Adrenal gland (tissue), 12 donors: Measurements from ENCODE around the gene DRAP1. TPM values are rescaled to one million over a fixed set of nuclear protein-coding genes. Genes with fewer than 3 reads are reported as not detected.

Experiments used
- polyA plus RNA-seq, 3 donors: library from polyadenylated mRNA; stranded (reverse); fragments of 200-250 nt in 2 of 3; fragments of 350-450 nt in 1 of 3; fragmentation: Illumina TruSeq in 1 of 3; extraction: RNeasy Lipid Tissue Mini Kit (QIAGEN cat#74804) in 1 of 3; gene quantifications; one replicate each; pipeline ENCODE4 v1.2.3, GENCODE V29; 2013 to 2014
- total RNA-seq, 9 donors: library from RNA; depleted of rRNA in 4 of 9; stranded (reverse); fragments of >200 nt in 4 of 9; fragments of 120-200 nt in 1 of 9; fragmentation: NEBNext Ultra II Directional in 1 of 9; extraction: Animal tissue kit (Norgen Biotek cat#: 25700) in 1 of 9; gene quantifications; one replicate each; pipeline versions ENCODE4 v1.1.0 to v1.2.4, GENCODE V29; 2013 to 2023
- donor health status: healthy with polysubstance abuse.
- donor health status: Bipolar disorder and iron deficiency.
- donor health status: DM: yes; HTN: yes; CAD: no.
- donor health status: DM: no; HTN: no; CAD: no.
- donor health status: DM: no; HTN: no; CAD: no.
- donor health status: DM: yes; HTN: yes; CAD: no.

The DRAP1 gene
- total and polyA plus RNA-seq, 12 donors, result 63.7 to 269 (median 94.9) TPM

Other genes starting within 250 kb of the DRAP1 start
- gene KAT5, start 207.2 kb upstream of the DRAP1 start, total RNA-seq, result 10 to 100 TPM; 55.9 to 89.6 (median 62.8) TPM
- gene KAT5, start 207.2 kb upstream of the DRAP1 start, polyA plus RNA-seq, result 100 to 1,000 TPM in 2 of 3 donors, 10 to 100 TPM in 1; 52.0 to 199 (median 107) TPM
- 100 to 1,000 TPM in 6 of 9 donors, 10 to 100 TPM in 3; 69.7 to 170 (median 112) TPM for gene RNASEH2C, start 198.6 kb upstream of the DRAP1 start, total RNA-seq
- 100 to 1,000 TPM in 1 of 3 donors, 10 to 100 TPM in 2; 13.5 to 109 (median 79.5) TPM for gene RNASEH2C, start 198.6 kb upstream of the DRAP1 start, polyA plus RNA-seq
- gene AP5B1, start 138.4 kb upstream of the DRAP1 start, total RNA-seq, result 10 to 100 TPM in 8 of 9 donors, 1 to 10 TPM in 1; 4.8 to 30.8 (median 17.2) TPM
- gene AP5B1, start 138.4 kb upstream of the DRAP1 start, polyA plus RNA-seq, result 1 to 10 TPM; 1.9 to 8.2 (median 3.4) TPM
- not detected for gene OVOL1, start 132.4 kb upstream of the DRAP1 start, total RNA-seq
- under 1 TPM in 1 of 3 donors, not detected in 2; 0.07 TPM for gene OVOL1, start 132.4 kb upstream of the DRAP1 start, polyA plus RNA-seq
- 1 to 10 TPM in 1 of 9 donors, under 1 TPM in 5, not detected in 3; 0.25 to 1.2 (median 0.46) TPM for gene SNX32, start 85.5 kb upstream of the DRAP1 start, total RNA-seq
- gene SNX32, start 85.5 kb upstream of the DRAP1 start, polyA plus RNA-seq, result 1 to 10 TPM in 1 of 3 donors, under 1 TPM in 2; 0.11 to 1.1 (median 0.61) TPM
- 100 to 1,000 TPM; 354 to 765 (median 610) TPM for gene CFL1, start 61.2 kb upstream of the DRAP1 start, total RNA-seq
- gene CFL1, start 61.2 kb upstream of the DRAP1 start, polyA plus RNA-seq, result 100 to 1,000 TPM; 217 to 752 (median 376) TPM
- gene MUS81, start 59.0 kb upstream of the DRAP1 start, total RNA-seq, result 10 to 100 TPM; 17.5 to 53.7 (median 37.0) TPM
- gene MUS81, start 59.0 kb upstream of the DRAP1 start, polyA plus RNA-seq, result 100 to 1,000 TPM in 2 of 3 donors, 10 to 100 TPM in 1; 16.1 to 147 (median 103) TPM
- 100 to 1,000 TPM in 2 of 9 donors, 10 to 100 TPM in 7; 30.3 to 111 (median 62.9) TPM for gene EFEMP2, start 46.6 kb upstream of the DRAP1 start, total RNA-seq
- gene EFEMP2, start 46.6 kb upstream of the DRAP1 start, polyA plus RNA-seq, result 100 to 1,000 TPM in 1 of 3 donors, 10 to 100 TPM in 2; 20.3 to 156 (median 92.9) TPM
- gene CTSW, start 39.6 kb upstream of the DRAP1 start, total RNA-seq, result 1 to 10 TPM in 3 of 9 donors, under 1 TPM in 4, not detected in 2; 0.28 to 3.4 (median 0.84) TPM
- 1 to 10 TPM in 2 of 3 donors, under 1 TPM in 1; 0.88 to 4.8 (median 2.9) TPM for gene CTSW, start 39.6 kb upstream of the DRAP1 start, polyA plus RNA-seq
- 100 to 1,000 TPM in 2 of 9 donors, 10 to 100 TPM in 7; 57.9 to 183 (median 72.4) TPM for gene FIBP, start 31.0 kb upstream of the DRAP1 start, total RNA-seq
- gene FIBP, start 31.0 kb upstream of the DRAP1 start, polyA plus RNA-seq, result 10 to 100 TPM; 71.3 to 87.4 (median 72.5) TPM
- 100 to 1,000 TPM in 2 of 9 donors, 10 to 100 TPM in 7; 15.5 to 162 (median 59.1) TPM for gene CCDC85B, start 28.8 kb upstream of the DRAP1 start, total RNA-seq
- 100 to 1,000 TPM in 1 of 3 donors, 10 to 100 TPM in 1, under 1 TPM in 1; 0.16 to 124 (median 57.6) TPM for gene CCDC85B, start 28.8 kb upstream of the DRAP1 start, polyA plus RNA-seq
- gene FOSL1, start 19.0 kb upstream of the DRAP1 start, total RNA-seq, result 10 to 100 TPM in 1 of 9 donors, 1 to 10 TPM in 8; 2.7 to 34.4 (median 3.2) TPM
- gene FOSL1, start 19.0 kb upstream of the DRAP1 start, polyA plus RNA-seq, result 10 to 100 TPM; 12.0 to 32.4 (median 12.7) TPM
- 10 to 100 TPM; 11.5 to 51.9 (median 25.9) TPM for gene C11orf68, start 364 bp upstream of the DRAP1 start, total RNA-seq
- 10 to 100 TPM; 22.9 to 32.4 (median 32.4) TPM for gene C11orf68, start 364 bp upstream of the DRAP1 start, polyA plus RNA-seq
- gene TSGA10IP, start 26.1 kb downstream of the DRAP1 start, total RNA-seq, result under 1 TPM in 2 of 9 donors, not detected in 7; 0.24 to 0.33 TPM
- under 1 TPM in 2 of 3 donors, not detected in 1; 0.03 to 0.32 TPM for gene TSGA10IP, start 26.1 kb downstream of the DRAP1 start, polyA plus RNA-seq
- gene SART1, start 42.3 kb downstream of the DRAP1 start, total RNA-seq, result 10 to 100 TPM; 16.9 to 47.4 (median 31.2) TPM
- 100 to 1,000 TPM in 2 of 3 donors, 10 to 100 TPM in 1; 31.5 to 351 (median 246) TPM for gene SART1, start 42.3 kb downstream of the DRAP1 start, polyA plus RNA-seq
- gene EIF1AD, start 82.7 kb downstream of the DRAP1 start, total RNA-seq, result 10 to 100 TPM; 16.1 to 49.0 (median 30.9) TPM
- 10 to 100 TPM; 15.5 to 35.6 (median 20.4) TPM for gene EIF1AD, start 82.7 kb downstream of the DRAP1 start, polyA plus RNA-seq
- 100 to 1,000 TPM in 4 of 9 donors, 10 to 100 TPM in 5; 63.1 to 212 (median 85.6) TPM for gene BANF1, start 83.1 kb downstream of the DRAP1 start, total RNA-seq
- gene BANF1, start 83.1 kb downstream of the DRAP1 start, polyA plus RNA-seq, result 100 to 1,000 TPM; 268 to 364 (median 270) TPM
- under 1 TPM in 1 of 9 donors, not detected in 8; 0.55 TPM for gene CST6, start 92.6 kb downstream of the DRAP1 start, total RNA-seq
- under 1 TPM in 1 of 3 donors, not detected in 2; 0.24 TPM for gene CST6, start 92.6 kb downstream of the DRAP1 start, polyA plus RNA-seq
- under 1 TPM in 4 of 9 donors, not detected in 5; 0.20 to 0.47 (median 0.35) TPM for gene CATSPER1, start 107.1 kb downstream of the DRAP1 start, total RNA-seq
- gene CATSPER1, start 107.1 kb downstream of the DRAP1 start, polyA plus RNA-seq, result 1 to 10 TPM in 1 of 3 donors, under 1 TPM in 2; 0.37 to 2.3 (median 0.61) TPM
- gene GAL3ST3, start 129.7 kb downstream of the DRAP1 start, total RNA-seq, result under 1 TPM in 4 of 9 donors, not detected in 5; 0.11 to 0.41 (median 0.22) TPM
- not detected for gene GAL3ST3, start 129.7 kb downstream of the DRAP1 start, polyA plus RNA-seq
- gene SF3B2, start 132.9 kb downstream of the DRAP1 start, total RNA-seq, result 100 to 1,000 TPM; 125 to 177 (median 143) TPM
- 100 to 1,000 TPM; 101 to 196 (median 127) TPM for gene SF3B2, start 132.9 kb downstream of the DRAP1 start, polyA plus RNA-seq
- 10 to 100 TPM; 21.1 to 60.5 (median 50.6) TPM for gene PACS1, start 150.8 kb downstream of the DRAP1 start, total RNA-seq
- 10 to 100 TPM; 23.9 to 37.4 (median 29.9) TPM for gene PACS1, start 150.8 kb downstream of the DRAP1 start, polyA plus RNA-seq